ENCODE measurements around the gene MBNL1.

MBNL1 gene

GRCh38 chr3:152283492-152284381 is 15.0 kb downstream of the MBNL1 start:
- Histone ChIP-seq H3K4me3 (ENCODE audit: low read depth in 1 of 5, low read length in 5 of 5) (no peak overlapping the region), H3K9ac (ENCODE audit: low read length in 5 of 5) (no peak overlapping the region), H3K27ac (ENCODE audit: low read depth, low read length) (peak overlapping the region; percentile 35), H3K9me3 (ENCODE audit: control insufficient read depth in 5 of 5, low read length in 5 of 5) (no peaks in the 10 kb centered on the region), H3K36me3 (ENCODE audit: control insufficient read depth in 5 of 5, insufficient read depth in 5 of 5, low read length in 5 of 5) (no peaks in the 10 kb centered on the region), H3K27me3 (ENCODE audit: control insufficient read depth in 5 of 5, insufficient read depth in 4 of 5, low read length in 5 of 5) (no peaks in the 10 kb centered on the region), H3K4me1 (ENCODE audit: control insufficient read depth in 5 of 5, insufficient read depth in 5 of 5, low read length in 5 of 5) (peaks cover 0 to 64% (median 54%) of the 10 kb centered on the region in 5 donors)

GRCh38 chr3:152284906-152285305 is 16.2 kb downstream of the MBNL1 start:
- Histone ChIP-seq H3K4me1 (ENCODE audit: control insufficient read depth in 5 of 5, insufficient read depth in 5 of 5, low read length in 5 of 5) (peaks cover 0 to 55% (median 47%) of the 10 kb centered on the region in 5 donors), H3K4me3 (ENCODE audit: low read depth in 1 of 5, low read length in 5 of 5) (no peak overlapping the region)

GRCh38 chr3:152285509-152285908 is 16.8 kb downstream of the MBNL1 start:
- Histone ChIP-seq H3K27me3 (ENCODE audit: control insufficient read depth in 5 of 5, insufficient read depth in 4 of 5, low read length in 5 of 5) (no peaks in the 10 kb centered on the region), H3K9ac (ENCODE audit: low read length in 5 of 5) (no peak overlapping the region), H3K9me3 (ENCODE audit: control insufficient read depth in 5 of 5, low read length in 5 of 5) (no peaks in the 10 kb centered on the region), H3K27ac (ENCODE audit: low read depth, low read length) (no peak overlapping the region), H3K4me3 (ENCODE audit: low read depth in 1 of 5, low read length in 5 of 5) (no peak overlapping the region), H3K4me1 (ENCODE audit: control insufficient read depth in 5 of 5, insufficient read depth in 5 of 5, low read length in 5 of 5) (peaks cover 0 to 50% (median 46%) of the 10 kb centered on the region in 5 donors), H3K36me3 (ENCODE audit: control insufficient read depth in 5 of 5, insufficient read depth in 5 of 5, low read length in 5 of 5) (no peaks in the 10 kb centered on the region)

More at GRCh38 chr3:152284906-152285305, 16.2 kb downstream of the MBNL1 start:
- Histone ChIP-seq H3K9me3 (ENCODE audit: control insufficient read depth in 5 of 5, low read length in 5 of 5) (no peaks in the 10 kb centered on the region), H3K27ac (ENCODE audit: low read depth, low read length) (no peak overlapping the region), H3K9ac (ENCODE audit: low read length in 5 of 5) (no peak overlapping the region), H3K27me3 (ENCODE audit: control insufficient read depth in 5 of 5, insufficient read depth in 4 of 5, low read length in 5 of 5) (no peaks in the 10 kb centered on the region), H3K36me3 (ENCODE audit: control insufficient read depth in 5 of 5, insufficient read depth in 5 of 5, low read length in 5 of 5) (no peaks in the 10 kb centered on the region)

- H3K9ac ChIP-seq (ENCODE audit: low read length in 5 of 5) = no peak overlapping the region
- H3K27me3 ChIP-seq (ENCODE audit: control insufficient read depth in 5 of 5, insufficient read depth in 4 of 5, low read length in 5 of 5) = no peaks in the 10 kb centered on the region
- no peak overlapping the region for H3K4me3 ChIP-seq (ENCODE audit: low read depth in 1 of 5, low read length in 5 of 5)
- no peaks in the 10 kb centered on the region for H3K36me3 ChIP-seq (ENCODE audit: control insufficient read depth in 5 of 5, insufficient read depth in 5 of 5, low read length in 5 of 5)
- no peaks in the 10 kb centered on the region for H3K9me3 ChIP-seq (ENCODE audit: control insufficient read depth in 5 of 5, low read length in 5 of 5)
- peaks cover 0 to 42% (median 41%) of the 10 kb centered on the region in 5 donors for H3K4me1 ChIP-seq (ENCODE audit: control insufficient read depth in 5 of 5, insufficient read depth in 5 of 5, low read length in 5 of 5)
- peak overlapping the region; percentile 37 for H3K27ac ChIP-seq (ENCODE audit: low read depth, low read length)
Observed at GRCh38 chr3:152287898-152288576, 19.3 kb downstream of the MBNL1 start.

GRCh38 chr3:152288681-152289080 is 20.0 kb downstream of the MBNL1 start:
- Histone ChIP-seq H3K27ac (ENCODE audit: low read depth, low read length) (peak overlapping the region; percentile 37), H3K36me3 (ENCODE audit: control insufficient read depth in 5 of 5, insufficient read depth in 5 of 5, low read length in 5 of 5) (no peaks in the 10 kb centered on the region), H3K4me3 (ENCODE audit: low read depth in 1 of 5, low read length in 5 of 5) (no peak overlapping the region), H3K27me3 (ENCODE audit: control insufficient read depth in 5 of 5, insufficient read depth in 4 of 5, low read length in 5 of 5) (no peaks in the 10 kb centered on the region), H3K9me3 (ENCODE audit: control insufficient read depth in 5 of 5, low read length in 5 of 5) (no peaks in the 10 kb centered on the region), H3K4me1 (ENCODE audit: control insufficient read depth in 5 of 5, insufficient read depth in 5 of 5, low read length in 5 of 5) (peaks cover 0 to 40% (median 36%) of the 10 kb centered on the region in 5 donors), H3K9ac (ENCODE audit: low read length in 5 of 5) (no peak overlapping the region)

- H3K9me3 ChIP-seq (ENCODE audit: control insufficient read depth in 5 of 5, low read length in 5 of 5) = no peaks in the 10 kb centered on the region
- no peaks in the 10 kb centered on the region for H3K27me3 ChIP-seq (ENCODE audit: control insufficient read depth in 5 of 5, insufficient read depth in 4 of 5, low read length in 5 of 5)
- no peak overlapping the region for H3K27ac ChIP-seq (ENCODE audit: low read depth, low read length)
- H3K4me3 ChIP-seq (ENCODE audit: low read depth in 1 of 5, low read length in 5 of 5) = no peak overlapping the region
- peaks cover 0 to 32% (median 29%) of the 10 kb centered on the region in 5 donors for H3K4me1 ChIP-seq (ENCODE audit: control insufficient read depth in 5 of 5, insufficient read depth in 5 of 5, low read length in 5 of 5)
- no peaks in the 10 kb centered on the region for H3K36me3 ChIP-seq (ENCODE audit: control insufficient read depth in 5 of 5, insufficient read depth in 5 of 5, low read length in 5 of 5)
- H3K9ac ChIP-seq (ENCODE audit: low read length in 5 of 5) = no peak overlapping the region
Observed at GRCh38 chr3:152289708-152290107, 21.0 kb downstream of the MBNL1 start.

- H3K27me3 ChIP-seq (ENCODE audit: control insufficient read depth in 5 of 5, insufficient read depth in 4 of 5, low read length in 5 of 5) = no peaks in the 10 kb centered on the region
- no peak overlapping the region for H3K9ac ChIP-seq (ENCODE audit: low read length in 5 of 5)
- H3K4me3 ChIP-seq (ENCODE audit: low read depth in 1 of 5, low read length in 5 of 5) = no peak overlapping the region
- no peaks in the 10 kb centered on the region for H3K36me3 ChIP-seq (ENCODE audit: control insufficient read depth in 5 of 5, insufficient read depth in 5 of 5, low read length in 5 of 5)
- peaks cover 0 to 32% (median 25%) of the 10 kb centered on the region in 5 donors for H3K4me1 ChIP-seq (ENCODE audit: control insufficient read depth in 5 of 5, insufficient read depth in 5 of 5, low read length in 5 of 5)
- H3K27ac ChIP-seq (ENCODE audit: low read depth, low read length) = no peak overlapping the region
- H3K9me3 ChIP-seq (ENCODE audit: control insufficient read depth in 5 of 5, low read length in 5 of 5) = no peaks in the 10 kb centered on the region
Observed at GRCh38 chr3:152290374-152290773, 21.6 kb downstream of the MBNL1 start.

- Histone ChIP-seq H3K27ac (ENCODE audit: low read depth, low read length) (no peak overlapping the region), H3K9ac (ENCODE audit: low read length in 5 of 5) (no peak overlapping the region), H3K27me3 (ENCODE audit: control insufficient read depth in 5 of 5, insufficient read depth in 4 of 5, low read length in 5 of 5) (no peaks in the 10 kb centered on the region), H3K4me3 (ENCODE audit: low read depth in 1 of 5, low read length in 5 of 5) (no peak overlapping the region), H3K4me1 (ENCODE audit: control insufficient read depth in 5 of 5, insufficient read depth in 5 of 5, low read length in 5 of 5) (peaks cover 0 to 35% (median 33%) of the 10 kb centered on the region in 5 donors), H3K9me3 (ENCODE audit: control insufficient read depth in 5 of 5, low read length in 5 of 5) (no peaks in the 10 kb centered on the region), H3K36me3 (ENCODE audit: control insufficient read depth in 5 of 5, insufficient read depth in 5 of 5, low read length in 5 of 5) (no peaks in the 10 kb centered on the region)
Observed at GRCh38 chr3:152291238-152291637, 22.5 kb downstream of the MBNL1 start.

- Histone ChIP-seq H3K4me1 (ENCODE audit: control insufficient read depth in 5 of 5, insufficient read depth in 5 of 5, low read length in 5 of 5) (peaks cover 0 to 35% (median 34%) of the 10 kb centered on the region in 5 donors), H3K9ac (ENCODE audit: low read length in 5 of 5) (no peak overlapping the region)
Observed at GRCh38 chr3:152291649-152292066, 22.9 kb downstream of the MBNL1 start.

GRCh38 chr3:152292366-152292765 is 23.6 kb downstream of the MBNL1 start:
- H3K27me3 ChIP-seq (ENCODE audit: control insufficient read depth in 5 of 5, insufficient read depth in 4 of 5, low read length in 5 of 5) = no peaks in the 10 kb centered on the region
- H3K36me3 ChIP-seq (ENCODE audit: control insufficient read depth in 5 of 5, insufficient read depth in 5 of 5, low read length in 5 of 5) = no peaks in the 10 kb centered on the region
- no peak overlapping the region for H3K4me3 ChIP-seq (ENCODE audit: low read depth in 1 of 5, low read length in 5 of 5)
- peak overlapping the region; percentile 75 for H3K27ac ChIP-seq (ENCODE audit: low read depth, low read length)
- H3K9ac ChIP-seq (ENCODE audit: low read length in 5 of 5) = peak overlapping the region in 3 of 5 donors; percentile 32 to 52 (median 39)
- H3K4me1 ChIP-seq (ENCODE audit: control insufficient read depth in 5 of 5, insufficient read depth in 5 of 5, low read length in 5 of 5) = peaks cover 0 to 38% (median 34%) of the 10 kb centered on the region in 5 donors
- no peaks in the 10 kb centered on the region for H3K9me3 ChIP-seq (ENCODE audit: control insufficient read depth in 5 of 5, low read length in 5 of 5)

More at GRCh38 chr3:152291649-152292066, 22.9 kb downstream of the MBNL1 start:
- H3K9me3 ChIP-seq (ENCODE audit: control insufficient read depth in 5 of 5, low read length in 5 of 5) = no peaks in the 10 kb centered on the region
- no peaks in the 10 kb centered on the region for H3K27me3 ChIP-seq (ENCODE audit: control insufficient read depth in 5 of 5, insufficient read depth in 4 of 5, low read length in 5 of 5)
- peak overlapping the region; percentile 75 for H3K27ac ChIP-seq (ENCODE audit: low read depth, low read length)
- peak overlapping the region in 1 of 5 donors; percentile 7 for H3K4me3 ChIP-seq (ENCODE audit: low read depth in 1 of 5, low read length in 5 of 5)
- no peaks in the 10 kb centered on the region for H3K36me3 ChIP-seq (ENCODE audit: control insufficient read depth in 5 of 5, insufficient read depth in 5 of 5, low read length in 5 of 5)

Measured in subcutaneous abdominal adipose tissue (tissue), 5 donors.